ENCODE data around the gene APEX2. TPM values are rescaled to one million over a fixed set of nuclear protein-coding genes. Genes with fewer than 3 reads are reported as not detected.

The APEX2 gene
- total RNA-seq, 1 experiment from 2014 or later = 28.5 TPM

GRCh38 chrX:55028611-55029010 is 28.4 kb downstream of the APEX2 start:
- no peak overlapping the region for H4K5ac ChIP-seq (ENCODE audit: insufficient read length, low read depth, low read length)
- H3T11ph ChIP-seq (ENCODE audit: low read length) = no peak overlapping the region
- H3K23ac ChIP-seq (ENCODE audit: insufficient read length, low read depth, low read length) = no peak overlapping the region
- no peaks in the 10 kb centered on the region for H3K79me1 ChIP-seq (ENCODE audit: insufficient read depth, low read depth, low read length, poor library complexity, severe bottlenecking)
- TF ChIP-seq, protein P1, sequence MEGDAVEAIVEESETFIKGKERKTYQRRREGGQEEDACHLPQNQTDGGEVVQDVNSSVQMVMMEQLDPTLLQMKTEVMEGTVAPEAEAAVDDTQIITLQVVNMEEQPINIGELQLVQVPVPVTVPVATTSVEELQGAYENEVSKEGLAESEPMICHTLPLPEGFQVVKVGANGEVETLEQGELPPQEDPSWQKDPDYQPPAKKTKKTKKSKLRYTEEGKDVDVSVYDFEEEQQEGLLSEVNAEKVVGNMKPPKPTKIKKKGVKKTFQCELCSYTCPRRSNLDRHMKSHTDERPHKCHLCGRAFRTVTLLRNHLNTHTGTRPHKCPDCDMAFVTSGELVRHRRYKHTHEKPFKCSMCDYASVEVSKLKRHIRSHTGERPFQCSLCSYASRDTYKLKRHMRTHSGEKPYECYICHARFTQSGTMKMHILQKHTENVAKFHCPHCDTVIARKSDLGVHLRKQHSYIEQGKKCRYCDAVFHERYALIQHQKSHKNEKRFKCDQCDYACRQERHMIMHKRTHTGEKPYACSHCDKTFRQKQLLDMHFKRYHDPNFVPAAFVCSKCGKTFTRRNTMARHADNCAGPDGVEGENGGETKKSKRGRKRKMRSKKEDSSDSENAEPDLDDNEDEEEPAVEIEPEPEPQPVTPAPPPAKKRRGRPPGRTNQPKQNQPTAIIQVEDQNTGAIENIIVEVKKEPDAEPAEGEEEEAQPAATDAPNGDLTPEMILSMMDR (conservative IDR thresholded peaks at IDR 0.05) = no peak
- no peak overlapping the region for H2AFZ ChIP-seq (ENCODE audit: low read length)
- no peak overlapping the region for H4K8ac ChIP-seq (replicated peaks; ENCODE audit: insufficient read length, low read depth, low read length)
- peak overlapping the region in 1 of 3 experiments; percentile 59; a peak in 1 of 7 replicates for H3K27ac Mint-ChIP-seq
- no peaks in the 10 kb centered on the region for H3K27me3 ChIP-seq (ENCODE audit: insufficient read depth, low read length)
- no peak overlapping the region for H3K9ac ChIP-seq (ENCODE audit: extremely low read depth, insufficient read length, low read length)
- no peak overlapping the region for H3K27ac ChIP-seq (ENCODE audit: insufficient read length, low read depth, low read length)
- H3K9me3 Mint-ChIP-seq = peaks cover 60 to 71% of the 10 kb centered on the region in 2 experiments
- H3K4me2 ChIP-seq (ENCODE audit: insufficient read depth, insufficient read length, low read length) = no peak overlapping the region
- no peak overlapping the region for H2BK20ac ChIP-seq (ENCODE audit: low read depth, low read length, poor library complexity, severe bottlenecking)
- no peak for DNase-seq
- H3K4ac ChIP-seq (ENCODE audit: low read depth, low read length) = no peak overlapping the region
- H4K91ac ChIP-seq (ENCODE audit: insufficient read length, low read depth, low read length) = no peak overlapping the region
- peaks cover 36% of the 10 kb centered on the region for H3K9me3 ChIP-seq (ENCODE audit: control insufficient read depth, low read depth, low read length)
- H3K27me3 Mint-ChIP-seq (ENCODE audit: low read depth) = no peaks in the 10 kb centered on the region; the same call in 1 of the 2 replicates
- no peak overlapping the region for H2BK15ac ChIP-seq (ENCODE audit: low read depth, low read length)
- no peaks in the 10 kb centered on the region for H3K4me1 ChIP-seq (ENCODE audit: insufficient read depth, low read length)
- no peak overlapping the region for H2BK120ac ChIP-seq (ENCODE audit: low read depth, low read length, poor library complexity, severe bottlenecking)
- no peak overlapping the region for H3K4me3 Mint-ChIP-seq
- no peaks in the 10 kb centered on the region for H4K20me1 ChIP-seq (ENCODE audit: control insufficient read depth, insufficient read depth, insufficient read length)
- H2BK5ac ChIP-seq (ENCODE audit: insufficient read length, low read length) = no peak overlapping the region
- H3K18ac ChIP-seq (ENCODE audit: insufficient read length, low read depth, low read length) = no peak overlapping the region
- H3K36me3 Mint-ChIP-seq (ENCODE audit: insufficient read depth in 1 of 3, low read depth in 3 of 3) = no peaks in the 10 kb centered on the region; a peak in 2 of 7 replicates
- no peak overlapping the region for H3K56ac ChIP-seq (ENCODE audit: insufficient read length, low read depth, low read length)
- H2AK5ac ChIP-seq (ENCODE audit: insufficient read length, low read length) = no peak overlapping the region
- peaks cover 11% of the 10 kb centered on the region in 2 experiments; a peak in 3 of 4 replicates for H3K4me1 Mint-ChIP-seq
- no peak overlapping the region for H2BK12ac ChIP-seq (ENCODE audit: insufficient read length, low read depth, low read length)
- no peaks in the 10 kb centered on the region for H3K79me2 ChIP-seq (ENCODE audit: insufficient read depth, low read length)
- H3K23me2 ChIP-seq (ENCODE audit: insufficient read length, low read depth, low read length, poor library complexity, severe bottlenecking) = no peaks in the 10 kb centered on the region
- H3K14ac ChIP-seq (ENCODE audit: insufficient read depth, low read length) = no peak overlapping the region
